ENCODE results near the gene ARHGAP19. TPM values are rescaled to one million over a fixed set of nuclear protein-coding genes. Genes with fewer than 3 reads are reported as not detected.
"Not testable (repeated sequence)": the region's sequence is repeated elsewhere in the genome, so short reads cannot be mapped to it uniquely, and the experiment has no call there.

Gene ARHGAP19
- total RNA-seq, 2 experiments from 2014 or later = 42.3 to 53.2 TPM

DNA sequence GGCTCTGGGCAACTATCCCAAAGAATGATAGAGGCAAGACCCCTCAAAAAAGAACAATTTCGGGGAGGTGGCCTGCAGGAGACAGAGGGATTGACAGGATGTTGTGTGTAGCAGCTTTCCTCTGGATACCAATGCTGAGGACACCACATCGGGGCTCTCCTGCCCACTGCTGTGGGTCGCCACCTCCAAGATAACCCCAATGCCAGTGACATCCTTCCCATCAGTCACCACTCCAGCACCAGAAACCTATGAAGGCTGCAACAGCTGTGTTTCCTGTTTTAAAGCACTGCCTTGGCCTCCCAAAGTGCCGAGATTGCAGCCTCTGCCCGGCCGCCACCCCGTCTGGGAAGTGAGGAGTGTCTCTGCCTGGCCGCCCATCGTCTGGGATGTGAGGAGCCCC is 17.6 kb downstream of the ARHGAP19 start:
- Mint-ChIP-seq H3K27me3 (no peaks in the 10 kb centered on the region), H3K4me3 (no peak overlapping the region), H3K4me1 (ENCODE audit: low read depth) (peaks cover 8% of the 10 kb centered on the region), H3K27ac (no peak overlapping the region), H3K36me3 (ENCODE audit: low read depth) (no peaks in the 10 kb centered on the region), H3K9me3 (peaks cover 1% of the 10 kb centered on the region)
- TF ChIP-seq, protein P1, sequence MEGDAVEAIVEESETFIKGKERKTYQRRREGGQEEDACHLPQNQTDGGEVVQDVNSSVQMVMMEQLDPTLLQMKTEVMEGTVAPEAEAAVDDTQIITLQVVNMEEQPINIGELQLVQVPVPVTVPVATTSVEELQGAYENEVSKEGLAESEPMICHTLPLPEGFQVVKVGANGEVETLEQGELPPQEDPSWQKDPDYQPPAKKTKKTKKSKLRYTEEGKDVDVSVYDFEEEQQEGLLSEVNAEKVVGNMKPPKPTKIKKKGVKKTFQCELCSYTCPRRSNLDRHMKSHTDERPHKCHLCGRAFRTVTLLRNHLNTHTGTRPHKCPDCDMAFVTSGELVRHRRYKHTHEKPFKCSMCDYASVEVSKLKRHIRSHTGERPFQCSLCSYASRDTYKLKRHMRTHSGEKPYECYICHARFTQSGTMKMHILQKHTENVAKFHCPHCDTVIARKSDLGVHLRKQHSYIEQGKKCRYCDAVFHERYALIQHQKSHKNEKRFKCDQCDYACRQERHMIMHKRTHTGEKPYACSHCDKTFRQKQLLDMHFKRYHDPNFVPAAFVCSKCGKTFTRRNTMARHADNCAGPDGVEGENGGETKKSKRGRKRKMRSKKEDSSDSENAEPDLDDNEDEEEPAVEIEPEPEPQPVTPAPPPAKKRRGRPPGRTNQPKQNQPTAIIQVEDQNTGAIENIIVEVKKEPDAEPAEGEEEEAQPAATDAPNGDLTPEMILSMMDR (IDR thresholded peaks at IDR 0.05) = no peak
- CTCF ChIA-PET = interaction anchor here (0.9 kb wide), 1 partner anchor 9 kb away, joined by 3 read pairs; no protein-coding TSS in a partner anchor
- DNase-seq = no peak
- POLR2A ChIA-PET = no interaction called here
- no peak for ATAC-seq
- intact Hi-C loops (cut with micrococcal nuclease) = no loop called here

DNA sequence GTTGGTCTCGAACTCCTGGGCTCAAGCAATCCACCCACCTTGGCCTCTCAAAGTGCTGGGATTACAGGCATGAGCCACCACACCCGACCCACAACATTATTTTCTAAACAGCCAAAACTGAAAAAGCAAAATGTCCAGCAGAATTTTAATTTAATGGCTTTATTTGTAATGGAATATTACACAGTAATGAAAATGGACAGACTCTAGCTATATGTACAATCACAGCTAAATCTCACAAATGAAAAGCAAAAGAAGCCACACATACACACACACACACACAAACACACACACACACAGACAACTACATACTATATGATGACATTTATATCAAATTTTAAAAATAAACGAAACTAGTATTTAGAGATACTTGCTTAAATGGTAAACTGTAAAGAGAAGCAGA is 18.7 kb downstream of the ARHGAP19 start:
- TF ChIP-seq, protein P1 (IDR thresholded peaks at IDR 0.05) = no peak
- no peaks in the 10 kb centered on the region for H3K27me3 Mint-ChIP-seq
- no peak overlapping the region for H3K4me3 Mint-ChIP-seq
- peaks cover 5% of the 10 kb centered on the region for H3K4me1 Mint-ChIP-seq (ENCODE audit: low read depth)
- no peak for ATAC-seq
- peaks cover 1% of the 10 kb centered on the region for H3K9me3 Mint-ChIP-seq
- intact Hi-C loops (cut with micrococcal nuclease) = no loop called here
- no peak for DNase-seq
- POLR2A ChIA-PET = no interaction called here
- CTCF ChIA-PET = interaction anchor here (0.9 kb wide), 1 partner anchor 8 kb away, joined by 3 read pairs; no protein-coding TSS in a partner anchor
- no peaks in the 10 kb centered on the region for H3K36me3 Mint-ChIP-seq (ENCODE audit: low read depth)
- no peak overlapping the region for H3K27ac Mint-ChIP-seq

DNA sequence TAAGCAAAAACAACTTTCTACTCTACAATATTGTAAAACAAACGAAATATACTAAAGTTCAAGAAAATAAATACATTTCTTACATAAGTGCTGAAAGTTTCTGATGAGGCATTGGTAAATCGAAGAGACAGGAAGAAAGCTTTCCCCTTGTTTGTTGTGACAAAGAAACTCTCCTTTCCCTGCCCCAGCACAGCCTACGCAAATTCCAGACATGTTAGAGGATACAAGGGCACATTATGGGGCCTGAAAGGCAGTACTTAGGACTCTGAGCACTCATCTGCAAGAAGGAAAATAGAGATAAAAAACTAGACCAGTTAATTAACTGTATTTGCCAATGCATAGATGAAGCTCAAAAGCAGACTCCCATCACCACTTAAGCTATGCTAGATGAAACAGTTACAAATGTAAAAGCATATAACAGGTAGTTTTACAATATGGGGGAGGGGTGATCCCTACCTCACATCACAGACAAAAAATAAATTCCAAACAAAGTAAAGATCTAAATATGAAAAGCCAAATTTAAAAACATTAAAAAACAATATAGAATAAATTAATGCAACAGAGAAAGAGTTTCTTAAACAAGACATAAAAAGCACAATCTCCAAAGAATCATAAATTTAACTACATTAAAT is 21.8 kb downstream of the ARHGAP19 start:
- no peak overlapping the region for H3K4me3 Mint-ChIP-seq
- peaks cover 4% of the 10 kb centered on the region for H3K36me3 Mint-ChIP-seq (ENCODE audit: low read depth)
- CTCF ChIA-PET = interaction anchor here (0.7 to 3.6 kb wide), 3 partner anchors 8 to 246 kb away, joined by 3 to 22 read pairs (median 3); no protein-coding TSS in a partner anchor
- DNase-seq (no peak), ATAC-seq (no peak)
- peaks cover 3% of the 10 kb centered on the region for H3K4me1 Mint-ChIP-seq (ENCODE audit: low read depth)
- no peak overlapping the region for H3K27ac Mint-ChIP-seq
- POLR2A ChIA-PET = no interaction called here
- peaks cover 1% of the 10 kb centered on the region for H3K9me3 Mint-ChIP-seq
- intact Hi-C loops (cut with micrococcal nuclease) = no loop called here
- TF ChIP-seq, protein P1 (IDR thresholded peaks at IDR 0.05) = no peak
- no peaks in the 10 kb centered on the region for H3K27me3 Mint-ChIP-seq

DNA sequence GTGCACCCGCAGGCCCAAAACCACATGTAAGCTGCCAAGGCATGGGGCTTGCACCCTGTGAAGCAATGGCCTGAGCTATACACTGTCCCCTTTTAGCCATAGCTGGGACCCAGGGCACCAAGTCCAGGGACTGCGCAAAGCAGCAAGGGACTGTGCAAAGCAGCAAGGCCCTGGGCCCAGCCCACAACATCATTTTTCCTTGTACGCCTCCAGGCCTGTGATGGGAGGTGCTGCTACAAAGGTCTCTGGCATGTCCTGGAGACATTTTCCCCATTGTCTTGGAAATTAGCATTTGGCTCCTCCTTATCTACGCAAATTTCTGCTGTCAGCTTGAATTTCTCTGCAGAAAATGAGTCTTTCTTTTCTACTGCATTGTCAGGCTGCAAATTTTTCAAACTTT is 24.8 kb downstream of the ARHGAP19 start:
- CTCF ChIA-PET = interaction anchor here (3.6 kb wide), 1 partner anchor 11 kb away, joined by 22 read pairs; no protein-coding TSS in a partner anchor
- ATAC-seq = no peak
- H3K36me3 Mint-ChIP-seq (ENCODE audit: low read depth) = peaks cover 10% of the 10 kb centered on the region

DNA sequence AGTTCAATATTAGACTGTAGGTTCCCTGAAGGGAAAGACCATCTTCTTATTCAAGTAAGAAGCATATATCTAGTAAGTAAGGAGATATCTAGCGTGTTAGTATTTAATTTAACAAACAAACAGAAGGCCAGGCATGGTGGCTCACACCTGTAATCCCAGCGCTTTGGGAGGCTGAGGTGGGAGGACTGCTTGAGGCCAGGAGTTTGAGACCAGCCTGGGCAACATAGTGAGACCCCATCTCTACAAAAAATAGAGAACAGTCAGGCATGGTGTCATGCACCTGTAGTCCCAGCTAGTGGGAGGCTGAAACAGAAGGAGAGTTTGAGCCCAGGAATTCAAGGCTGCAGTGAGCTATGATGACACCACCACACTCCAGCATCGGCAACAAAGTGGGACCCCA is 27.3 kb downstream of the ARHGAP19 start:
- ATAC-seq; DNase-seq; H3K9me3 Mint-ChIP-seq; intact Hi-C loops (cut with micrococcal nuclease); H3K27me3 Mint-ChIP-seq; H3K4me1 Mint-ChIP-seq (ENCODE audit: low read depth); H3K27ac Mint-ChIP-seq; H3K4me3 Mint-ChIP-seq: not testable (repeated sequence)
- peaks cover 10% of the 10 kb centered on the region for H3K36me3 Mint-ChIP-seq (ENCODE audit: low read depth)
- ChIA-PET POLR2A (interaction anchor here (1.0 kb wide), 1 partner anchor 373 kb away, joined by 3 read pairs; no protein-coding TSS in a partner anchor), CTCF (interaction anchor here (1.1 to 3.8 kb wide), 2 partner anchors 13 to 55 kb away, joined by 3 to 26 read pairs; no protein-coding TSS in a partner anchor)

More for the DNA sequence above, 24.8 kb downstream of the ARHGAP19 start:
- no peak for DNase-seq
- TF ChIP-seq, protein P1 (IDR thresholded peaks at IDR 0.05) = no peak
- no peak overlapping the region for H3K27ac Mint-ChIP-seq
- H3K4me3 Mint-ChIP-seq = no peak overlapping the region
- intact Hi-C loops (cut with micrococcal nuclease) = no loop called here
- H3K4me1 Mint-ChIP-seq (ENCODE audit: low read depth) = peaks cover 3% of the 10 kb centered on the region
- H3K27me3 Mint-ChIP-seq = no peaks in the 10 kb centered on the region
- POLR2A ChIA-PET = interaction anchor here (1.0 kb wide), 1 partner anchor 11 kb away, joined by 3 read pairs; no protein-coding TSS in a partner anchor
- H3K9me3 Mint-ChIP-seq = peaks cover 1% of the 10 kb centered on the region

Data from activated CD8-positive, alpha-beta T cell treated with anti-CD3 and anti-CD28 coated beads for 36 hours (primary cell).